Activated CD4-positive, alpha-beta memory T cell treated with anti-CD3 and anti-CD28 coated beads for 36 hours (primary cell): Measurements from ENCODE around the gene DGKE. TPM values are rescaled to one million over a fixed set of nuclear protein-coding genes. Genes with fewer than 3 reads are reported as not detected.

ENCODE experiments used
- CTCF ChIA-PET: fragments of 350-600 bp; sonication (Branson Sonifier 250); formaldehyde crosslinking; loops from one replicate; lab custom pipeline; 2021; ENCODE audit warnings: antibody characterized with exemption, inconsistent platforms; lab: Charles Lee
- POLR2A ChIA-PET: fragments of 350-600 bp; sonication (Branson Sonifier 250); formaldehyde crosslinking; loops from one replicate; lab custom pipeline; 2021; ENCODE audit warnings: antibody characterized with exemption; lab: Charles Lee
- DNase-seq: peaks from one replicate; pipeline ENCODE4 v3.0.0-alpha.2; 2020
- H3K27ac Mint-ChIP-seq: one replicate; pipeline ENCODE4 v1.8.0; 2021; ENCODE audit warnings: mixed read lengths
- H3K27me3 Mint-ChIP-seq: one replicate; pipeline ENCODE4 v1.8.0; 2021; ENCODE audit warnings: mixed read lengths
- H3K36me3 Mint-ChIP-seq: one replicate; pipeline ENCODE4 v1.8.0; 2021; ENCODE audit warnings: mixed read lengths
- H3K4me1 Mint-ChIP-seq: one replicate; pipeline ENCODE4 v1.8.0; 2021; ENCODE audit warnings: low read depth, mixed read lengths
- H3K4me3 Mint-ChIP-seq: one replicate; pipeline ENCODE4 v1.8.0; 2021; ENCODE audit warnings: mild to moderate bottlenecking, mixed read lengths
- H3K9me3 Mint-ChIP-seq: one replicate; pipeline ENCODE4 v1.8.0; 2021; ENCODE audit warnings: mixed read lengths
- intact Hi-C: fragments of 100-400 bp; cut with micrococcal nuclease; formaldehyde crosslinking; loops from one replicate; pipeline ENCODE4 v1.15.1; 2023
- total RNA-seq, 2 experiments: library from RNA; stranded (reverse); gene quantifications; one replicate each; pipeline ENCODE4 v1.2.3, GENCODE V29; 2021

Gene DGKE
- total RNA-seq, 2 experiments from 2014 or later = 23.3 to 25.6 TPM

DNA sequence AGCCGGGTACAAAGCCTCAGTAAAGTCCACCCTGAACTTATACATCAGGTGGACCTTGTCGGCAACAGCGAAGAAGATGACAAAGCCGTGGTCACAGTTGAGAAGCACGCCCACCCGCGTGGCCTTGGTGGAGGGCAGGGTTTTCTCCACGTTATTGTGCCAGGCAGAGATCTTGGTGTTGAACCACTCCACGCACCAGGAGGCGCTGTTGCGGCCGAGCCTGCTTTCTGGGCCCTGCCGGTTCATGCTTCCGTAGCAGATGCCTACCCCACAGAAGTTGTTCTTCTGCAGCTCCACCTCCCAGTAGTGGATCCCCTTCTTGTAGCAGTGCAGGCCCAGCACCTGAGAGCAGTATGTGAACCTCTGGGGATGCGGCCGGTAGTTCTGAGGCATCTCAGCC lies 57.8 kb downstream of the DGKE start:
- Mint-ChIP-seq H3K27ac (no peak overlapping the region), H3K4me3 (no peak overlapping the region), H3K4me1 (no peaks in the 10 kb centered on the region), H3K36me3 (peaks cover 83% of the 10 kb centered on the region), H3K27me3 (no peaks in the 10 kb centered on the region), H3K9me3 (peaks cover 17% of the 10 kb centered on the region)
- POLR2A ChIA-PET = interaction anchor here (1.6 kb wide), 1 partner anchor 14 kb away, joined by 5 read pairs; no protein-coding TSS in a partner anchor
- intact Hi-C loops = loop anchor here (1.0 kb wide), 1 partner anchor 49 kb away; no protein-coding TSS in a partner anchor
- CTCF ChIA-PET = interaction anchor here (0.6 to 6.2 kb wide), 8 partner anchors 9 to 755 kb away, joined by 3 to 44 read pairs (median 4); no protein-coding TSS in a partner anchor
- peak; percentile 62 for DNase-seq

DNA sequence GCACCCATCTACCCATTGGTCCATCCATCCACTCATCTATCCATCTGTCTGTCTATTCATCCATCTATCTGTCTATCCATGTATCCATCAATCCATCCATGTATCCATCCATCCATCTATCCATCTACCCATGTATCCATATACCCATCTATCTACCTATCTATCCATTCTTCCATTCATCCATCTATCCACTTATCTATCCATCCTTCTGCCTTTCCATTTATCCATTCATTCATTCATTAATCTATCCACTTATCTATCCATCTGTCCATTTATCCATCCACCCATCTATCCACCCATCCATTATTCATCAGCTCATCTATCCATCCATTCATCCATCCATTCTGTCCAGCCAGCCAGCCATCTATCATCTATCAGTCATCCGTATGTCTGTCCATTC lies 58.4 kb downstream of the DGKE start:
- intact Hi-C loops = no loop called here
- H3K4me3 Mint-ChIP-seq = no peak overlapping the region
- peaks cover 80% of the 10 kb centered on the region for H3K36me3 Mint-ChIP-seq
- H3K27me3 Mint-ChIP-seq = no peaks in the 10 kb centered on the region
- DNase-seq = no peak
- H3K9me3 Mint-ChIP-seq = peaks cover 17% of the 10 kb centered on the region
- POLR2A ChIA-PET = no interaction called here
- no peaks in the 10 kb centered on the region for H3K4me1 Mint-ChIP-seq
- H3K27ac Mint-ChIP-seq = no peak overlapping the region
- CTCF ChIA-PET = interaction anchor here (0.6 to 6.2 kb wide), 7 partner anchors 9 to 755 kb away, joined by 3 to 44 read pairs (median 3); no protein-coding TSS in a partner anchor

- no peaks in the 10 kb centered on the region for H3K4me1 Mint-ChIP-seq
- peaks cover 8% of the 10 kb centered on the region for H3K9me3 Mint-ChIP-seq
- ChIA-PET POLR2A (interaction anchor here (1.3 kb wide), 1 partner anchor 22 kb away, joined by 3 read pairs; no protein-coding TSS in a partner anchor), CTCF (interaction anchor here (0.8 to 6.2 kb wide), 4 partner anchors 11 to 47 kb away, joined by 3 to 44 read pairs (median 4); no protein-coding TSS in a partner anchor)
- DNase-seq = no peak
- intact Hi-C loops = no loop called here
- no peak overlapping the region for H3K4me3 Mint-ChIP-seq
- peaks cover 80% of the 10 kb centered on the region for H3K36me3 Mint-ChIP-seq
- H3K27me3 Mint-ChIP-seq = no peaks in the 10 kb centered on the region
- no peak overlapping the region for H3K27ac Mint-ChIP-seq
Measured at GRCh38 chr17:56893503-56893902, 59.6 kb downstream of the DGKE start.

GRCh38 chr17:56894859-56895455 lies 61.0 kb downstream of the DGKE start:
- POLR2A ChIA-PET = interaction anchor here (0.8 kb wide), 1 partner anchor 45 kb away, joined by 3 read pairs; no protein-coding TSS in a partner anchor
- intact Hi-C loops = no loop called here
- H3K4me1 Mint-ChIP-seq = no peaks in the 10 kb centered on the region
- H3K4me3 Mint-ChIP-seq = no peak overlapping the region
- no peak overlapping the region for H3K27ac Mint-ChIP-seq
- CTCF ChIA-PET = interaction anchor here (6.2 kb wide), 1 partner anchor 46 kb away, joined by 44 read pairs; no protein-coding TSS in a partner anchor
- no peaks in the 10 kb centered on the region for H3K9me3 Mint-ChIP-seq
- H3K36me3 Mint-ChIP-seq = peaks cover 74% of the 10 kb centered on the region
- H3K27me3 Mint-ChIP-seq = no peaks in the 10 kb centered on the region
- no peak for DNase-seq

DNA sequence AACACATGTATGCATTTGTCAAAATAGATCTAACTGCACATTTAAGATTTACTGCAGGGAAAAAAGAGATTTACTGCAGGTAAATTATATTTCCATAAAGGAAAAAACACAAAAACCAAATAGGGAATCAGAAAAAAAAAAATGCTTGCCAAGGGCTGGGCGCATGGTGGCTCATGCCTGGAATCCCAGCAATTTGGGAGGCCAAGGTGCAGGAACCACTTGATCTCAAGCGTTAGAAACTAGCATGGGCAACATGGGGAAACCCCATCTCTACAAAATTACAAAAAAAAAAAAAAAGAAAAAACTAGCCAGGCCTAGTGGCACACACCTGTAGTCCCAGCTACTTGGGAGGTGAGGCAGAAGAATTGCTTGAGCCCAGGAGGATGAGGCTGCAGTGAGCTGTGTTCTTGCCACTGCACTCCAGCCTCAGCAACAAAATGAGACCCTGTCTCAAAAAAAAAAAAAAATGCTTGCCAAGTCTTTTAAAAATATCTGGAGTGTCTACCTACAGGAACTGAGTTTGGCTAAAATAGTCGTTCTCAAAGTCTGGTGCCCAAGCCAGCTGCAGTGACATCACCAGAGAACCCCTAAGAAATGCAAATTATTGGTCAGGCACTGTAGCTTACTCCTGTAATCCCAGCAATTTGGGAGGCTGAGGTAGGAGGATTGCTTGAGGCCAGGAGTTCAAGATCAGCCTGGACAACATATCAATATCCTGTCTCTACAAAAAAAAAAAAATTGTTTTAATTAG lies 62.4 kb downstream of the DGKE start:
- CTCF ChIA-PET = interaction anchor here (0.6 to 0.9 kb wide), 3 partner anchors 43 to 522 kb away, joined by 3 to 6 read pairs (median 4); no protein-coding TSS in a partner anchor
- H3K27ac Mint-ChIP-seq = no peak overlapping the region
- POLR2A ChIA-PET = interaction anchor here (0.7 kb wide), 1 partner anchor 9 kb away, joined by 4 read pairs; no protein-coding TSS in a partner anchor

DNA sequence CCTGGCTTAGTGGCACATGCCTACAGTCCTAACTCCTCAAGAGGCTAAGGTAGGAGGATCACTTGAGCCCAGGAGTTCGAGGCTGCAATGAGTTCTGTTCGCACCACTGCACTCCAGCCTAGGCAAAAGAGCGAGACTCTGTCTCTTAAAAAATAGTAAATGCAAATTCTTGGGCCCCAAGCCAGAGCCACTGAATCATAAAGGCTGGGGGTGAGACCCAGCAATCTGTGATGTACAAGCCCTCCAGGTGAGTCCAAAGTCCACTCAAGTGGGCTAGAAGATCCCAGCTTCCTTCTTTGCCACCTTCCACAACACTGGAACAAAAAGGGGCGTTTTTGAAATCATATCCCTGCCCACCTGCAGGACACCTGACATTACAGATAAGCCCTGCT lies 63.0 kb downstream of the DGKE start:
- H3K27me3 Mint-ChIP-seq = no peaks in the 10 kb centered on the region
- H3K9me3 Mint-ChIP-seq = no peaks in the 10 kb centered on the region
- H3K4me1 Mint-ChIP-seq = no peaks in the 10 kb centered on the region
- ChIA-PET CTCF (interaction anchor here (0.6 to 0.9 kb wide), 3 partner anchors 42 to 522 kb away, joined by 3 to 6 read pairs (median 4); no protein-coding TSS in a partner anchor), POLR2A (interaction anchor here (0.7 kb wide), 1 partner anchor 9 kb away, joined by 4 read pairs; no protein-coding TSS in a partner anchor)
- H3K36me3 Mint-ChIP-seq = peaks cover 71% of the 10 kb centered on the region
- no peak overlapping the region for H3K4me3 Mint-ChIP-seq
- no peak for DNase-seq
- no peak overlapping the region for H3K27ac Mint-ChIP-seq
- intact Hi-C loops = no loop called here

More for the DNA sequence above, 62.4 kb downstream of the DGKE start:
- intact Hi-C loops = no loop called here
- Mint-ChIP-seq H3K36me3 (peaks cover 70% of the 10 kb centered on the region), H3K4me3 (no peak overlapping the region), H3K27me3 (no peaks in the 10 kb centered on the region), H3K4me1 (no peaks in the 10 kb centered on the region), H3K9me3 (no peaks in the 10 kb centered on the region)
- DNase-seq = no peak

DNA sequence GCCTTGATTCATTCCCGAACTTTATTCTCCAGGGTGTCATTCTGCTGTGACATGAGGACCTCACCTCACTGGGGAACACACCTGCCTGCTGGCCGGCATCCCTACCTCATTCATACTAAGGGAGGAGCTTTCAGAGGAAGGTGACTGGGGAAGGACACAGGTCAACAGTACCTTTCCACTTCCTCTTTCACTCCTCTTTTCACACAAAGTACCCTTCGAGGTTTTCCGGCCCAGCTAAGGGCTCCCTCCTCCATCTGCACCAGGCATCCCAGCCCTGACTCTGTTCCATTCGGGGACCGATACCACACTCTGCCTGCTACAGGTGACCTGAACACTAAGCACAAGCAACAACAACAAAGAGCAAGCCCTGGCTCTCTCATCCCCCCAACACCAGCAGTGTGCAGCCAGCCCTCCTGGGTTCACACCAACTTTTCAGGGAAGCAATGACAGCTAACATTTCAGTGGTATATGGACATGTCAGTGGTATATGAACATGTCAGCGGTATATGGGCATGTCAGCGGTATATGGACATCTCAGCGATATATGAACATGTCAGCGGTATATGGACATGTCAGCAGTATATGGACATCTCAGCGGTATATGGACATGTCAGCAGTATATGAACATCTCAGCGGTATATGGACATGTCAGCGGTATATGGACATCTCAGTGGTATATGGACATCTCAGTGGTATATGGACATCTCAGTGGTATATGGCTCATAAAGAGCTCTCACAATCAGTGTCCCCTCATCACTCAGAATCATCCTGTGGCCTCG lies 63.9 kb downstream of the DGKE start:
- no peaks in the 10 kb centered on the region for H3K9me3 Mint-ChIP-seq
- H3K36me3 Mint-ChIP-seq = peaks cover 68% of the 10 kb centered on the region
- no peak for DNase-seq
- intact Hi-C loops = no loop called here
- no peak overlapping the region for H3K27ac Mint-ChIP-seq
- no peaks in the 10 kb centered on the region for H3K27me3 Mint-ChIP-seq
- no peak overlapping the region for H3K4me3 Mint-ChIP-seq
- CTCF ChIA-PET = no interaction called here
- POLR2A ChIA-PET = no interaction called here
- H3K4me1 Mint-ChIP-seq = no peaks in the 10 kb centered on the region

DNA sequence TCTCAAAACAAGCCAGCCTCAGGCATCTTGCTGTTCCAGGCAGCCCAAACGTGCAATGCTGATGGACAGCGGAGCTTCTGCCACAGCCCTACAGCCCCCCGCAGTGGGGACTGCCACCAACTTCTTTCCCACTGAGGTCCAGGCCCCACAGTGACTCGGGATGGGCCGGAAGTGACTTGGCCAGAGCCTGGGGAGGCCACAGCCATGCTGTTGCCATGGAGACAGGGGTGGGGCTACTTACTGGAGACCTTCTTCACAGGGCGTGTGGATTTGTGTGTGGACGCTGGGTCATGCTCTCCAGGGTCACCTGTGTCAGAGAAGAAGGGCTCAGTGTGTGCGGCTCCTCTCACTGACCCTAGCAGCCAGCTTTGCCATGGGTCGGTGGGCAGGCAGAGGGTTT lies 64.9 kb downstream of the DGKE start:
- POLR2A ChIA-PET = no interaction called here
- CTCF ChIA-PET = no interaction called here

GRCh38 chr17:56899403-56899802 lies 65.5 kb downstream of the DGKE start:
- Mint-ChIP-seq H3K27me3 (no peaks in the 10 kb centered on the region), H3K4me1 (no peaks in the 10 kb centered on the region), H3K9me3 (no peaks in the 10 kb centered on the region), H3K4me3 (no peak overlapping the region), H3K27ac (no peak overlapping the region), H3K36me3 (peaks cover 67% of the 10 kb centered on the region)
- CTCF ChIA-PET = interaction anchor here (0.9 kb wide), 1 partner anchor 78 kb away, joined by 3 read pairs; the partner anchor contains the start of gene SCPEP1
- POLR2A ChIA-PET = interaction anchor here (1.0 kb wide), 1 partner anchor 10 kb away, joined by 3 read pairs; no protein-coding TSS in a partner anchor
- no peak for DNase-seq
- intact Hi-C loops = no loop called here

More for the DNA sequence above, 64.9 kb downstream of the DGKE start:
- H3K36me3 Mint-ChIP-seq = peaks cover 64% of the 10 kb centered on the region
- H3K4me3 Mint-ChIP-seq = no peak overlapping the region
- H3K9me3 Mint-ChIP-seq = no peaks in the 10 kb centered on the region
- intact Hi-C loops = no loop called here
- H3K27ac Mint-ChIP-seq = no peak overlapping the region
- H3K4me1 Mint-ChIP-seq = no peaks in the 10 kb centered on the region
- DNase-seq = no peak
- H3K27me3 Mint-ChIP-seq = no peaks in the 10 kb centered on the region

- Mint-ChIP-seq H3K4me3 (no peak overlapping the region), H3K9me3 (no peaks in the 10 kb centered on the region), H3K27me3 (no peaks in the 10 kb centered on the region), H3K36me3 (peaks cover 68% of the 10 kb centered on the region), H3K27ac (no peak overlapping the region), H3K4me1 (peaks cover 3% of the 10 kb centered on the region)
- intact Hi-C loops = no loop called here
- no peak for DNase-seq
- POLR2A ChIA-PET = interaction anchor here (0.9 to 1.1 kb wide), 3 partner anchors 10 to 13 kb away, joined by 3 read pairs; partner anchors contain the start of gene TRIM25
- CTCF ChIA-PET = no interaction called here
Measured at GRCh38 chr17:56902348-56902747, 68.4 kb downstream of the DGKE start.

GRCh38 chr17:56903560-56903959 lies 69.6 kb downstream of the DGKE start:
- Mint-ChIP-seq H3K27me3 (no peaks in the 10 kb centered on the region), H3K4me3 (no peak overlapping the region), H3K4me1 (peaks cover 12% of the 10 kb centered on the region), H3K36me3 (peaks cover 67% of the 10 kb centered on the region), H3K27ac (no peak overlapping the region), H3K9me3 (no peaks in the 10 kb centered on the region)
- intact Hi-C loops = no loop called here
- no peak for DNase-seq
- ChIA-PET CTCF (interaction anchor here (1.6 kb wide), 1 partner anchor 36 kb away, joined by 7 read pairs; no protein-coding TSS in a partner anchor), POLR2A (no interaction called here)
